Chondrocyte (in vitro differentiated cells): ENCODE results near the gene FAM107B. TPM values are rescaled to one million over a fixed set of nuclear protein-coding genes. Genes with fewer than 3 reads are reported as not detected.

Source experiments
- DNase-seq: peaks from one replicate; pipeline ENCODE4 v3.0.0; 2021; ENCODE audit warnings: mixed read lengths, low spot score
- H3K27ac Mint-ChIP-seq: one replicate; pipeline ENCODE4 v1.8.0; 2021; ENCODE audit warnings: mild to moderate bottlenecking, moderate library complexity, mixed read lengths; ENCODE audit not compliant: unreplicated experiment
- H3K27me3 Mint-ChIP-seq: 2 replicates; pipeline ENCODE4 v1.8.0; 2021; ENCODE audit warnings: low read depth, mixed read lengths
- H3K36me3 Mint-ChIP-seq: 2 replicates; pipeline ENCODE4 v1.8.0; 2021; ENCODE audit warnings: low read depth, mixed read lengths
- H3K4me1 Mint-ChIP-seq: 2 replicates; pipeline ENCODE4 v1.8.0; 2021; ENCODE audit warnings: low read depth, mild to moderate bottlenecking, mixed read lengths
- H3K4me3 Mint-ChIP-seq: one replicate; pipeline ENCODE4 v1.8.0; 2021; ENCODE audit warnings: mild to moderate bottlenecking, moderate library complexity, mixed read lengths; ENCODE audit not compliant: unreplicated experiment
- H3K9me3 Mint-ChIP-seq: 2 replicates; pipeline ENCODE4 v1.8.0; 2021; ENCODE audit warnings: low read depth, mixed read lengths
- total RNA-seq: library from RNA; stranded (reverse); gene quantifications from 3 replicates; pipeline ENCODE4 v1.2.1, GENCODE V29; 2021
- TF ChIP-seq, protein P1 (sequence below): fragments of 200-600 bp; sonication (generic); IDR thresholded peaks from 2 replicates; pipeline ENCODE4 v1.5.0; 2021; ENCODE audit warnings: antibody characterized with exemption, mild to moderate bottlenecking, moderate library complexity

Gene FAM107B
- total RNA-seq, 1 donor from 2014 or later: 29.1 TPM

GRCh38 chr10:14555807-14556206, 218.9 kb downstream of the FAM107B start:
- Mint-ChIP-seq H3K9me3 (no peaks in the 10 kb centered on the region), H3K27me3 (no peaks in the 10 kb centered on the region), H3K4me1 (peaks cover 26% of the 10 kb centered on the region), H3K27ac (peak overlapping the region; percentile 33), H3K36me3 (peaks cover 2% of the 10 kb centered on the region), H3K4me3 (no peak overlapping the region)
- TF ChIP-seq, protein P1, sequence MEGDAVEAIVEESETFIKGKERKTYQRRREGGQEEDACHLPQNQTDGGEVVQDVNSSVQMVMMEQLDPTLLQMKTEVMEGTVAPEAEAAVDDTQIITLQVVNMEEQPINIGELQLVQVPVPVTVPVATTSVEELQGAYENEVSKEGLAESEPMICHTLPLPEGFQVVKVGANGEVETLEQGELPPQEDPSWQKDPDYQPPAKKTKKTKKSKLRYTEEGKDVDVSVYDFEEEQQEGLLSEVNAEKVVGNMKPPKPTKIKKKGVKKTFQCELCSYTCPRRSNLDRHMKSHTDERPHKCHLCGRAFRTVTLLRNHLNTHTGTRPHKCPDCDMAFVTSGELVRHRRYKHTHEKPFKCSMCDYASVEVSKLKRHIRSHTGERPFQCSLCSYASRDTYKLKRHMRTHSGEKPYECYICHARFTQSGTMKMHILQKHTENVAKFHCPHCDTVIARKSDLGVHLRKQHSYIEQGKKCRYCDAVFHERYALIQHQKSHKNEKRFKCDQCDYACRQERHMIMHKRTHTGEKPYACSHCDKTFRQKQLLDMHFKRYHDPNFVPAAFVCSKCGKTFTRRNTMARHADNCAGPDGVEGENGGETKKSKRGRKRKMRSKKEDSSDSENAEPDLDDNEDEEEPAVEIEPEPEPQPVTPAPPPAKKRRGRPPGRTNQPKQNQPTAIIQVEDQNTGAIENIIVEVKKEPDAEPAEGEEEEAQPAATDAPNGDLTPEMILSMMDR: no peak
- DNase-seq: no peak

GRCh38 chr10:14554491-14555205, 220.0 kb downstream of the FAM107B start:
- no peak for DNase-seq
- H3K9me3 Mint-ChIP-seq: no peaks in the 10 kb centered on the region
- H3K36me3 Mint-ChIP-seq: no peaks in the 10 kb centered on the region
- no peak overlapping the region for H3K4me3 Mint-ChIP-seq
- TF ChIP-seq, protein P1: no peak
- H3K27ac Mint-ChIP-seq: no peak overlapping the region
- peaks cover 21% of the 10 kb centered on the region for H3K4me1 Mint-ChIP-seq
- H3K27me3 Mint-ChIP-seq: no peaks in the 10 kb centered on the region

GRCh38 chr10:14554091-14554490, 220.6 kb downstream of the FAM107B start:
- Mint-ChIP-seq H3K9me3 (no peaks in the 10 kb centered on the region), H3K4me1 (peaks cover 21% of the 10 kb centered on the region), H3K36me3 (no peaks in the 10 kb centered on the region), H3K4me3 (no peak overlapping the region), H3K27ac (no peak overlapping the region), H3K27me3 (no peaks in the 10 kb centered on the region)
- DNase-seq: no peak
- TF ChIP-seq, protein P1: no peak

- H3K4me1 Mint-ChIP-seq: peaks cover 21% of the 10 kb centered on the region
- TF ChIP-seq, protein P1: no peak
- H3K36me3 Mint-ChIP-seq: no peaks in the 10 kb centered on the region
- no peaks in the 10 kb centered on the region for H3K9me3 Mint-ChIP-seq
- H3K27ac Mint-ChIP-seq: peak overlapping the region; percentile 65
- no peak overlapping the region for H3K4me3 Mint-ChIP-seq
- H3K27me3 Mint-ChIP-seq: no peaks in the 10 kb centered on the region
- DNase-seq: no peak
These were observed 221.2 kb downstream of the FAM107B start for GRCh38 chr10:14553448-14553847.

DNA sequence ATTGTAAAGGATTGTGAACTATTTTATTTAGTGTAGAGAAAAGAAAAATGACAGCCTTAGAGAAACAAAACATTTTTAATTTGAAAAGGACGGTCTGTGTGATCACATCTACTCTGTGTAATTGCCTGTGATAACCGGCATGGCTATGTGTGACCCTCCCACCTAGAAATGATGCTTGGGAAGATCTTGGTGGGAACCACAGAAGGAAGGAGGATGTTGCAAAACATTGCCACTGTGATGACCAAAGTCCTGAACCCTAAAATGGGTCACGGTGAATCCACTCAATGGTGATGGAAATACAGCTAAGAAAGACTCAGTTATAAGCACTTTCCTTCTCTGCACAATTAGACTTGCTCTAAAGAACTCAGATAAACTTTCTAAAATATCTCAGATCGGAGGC, 222.7 kb downstream of the FAM107B start:
- H3K27ac Mint-ChIP-seq: no peak overlapping the region
- DNase-seq: no peak
- H3K27me3 Mint-ChIP-seq: no peaks in the 10 kb centered on the region
- no peaks in the 10 kb centered on the region for H3K9me3 Mint-ChIP-seq
- no peaks in the 10 kb centered on the region for H3K36me3 Mint-ChIP-seq
- no peak overlapping the region for H3K4me3 Mint-ChIP-seq
- TF ChIP-seq, protein P1: no peak
- H3K4me1 Mint-ChIP-seq: peaks cover 23% of the 10 kb centered on the region
